MCF 10A (cell line): ENCODE results near the gene WNT3A. TPM values are rescaled to one million over a fixed set of nuclear protein-coding genes. Genes with fewer than 3 reads are reported as not detected.

ENCODE experiments used
- BruUV-seq: library from RNA; stranded (reverse); fragments of 400-500 nt; replicated peaks from 2 replicates; lab custom pipeline; 2021; lab: Mats Ljungman, UMichigan
- CTCF ChIA-PET: fragments of 300-600 bp; sonication (Branson Sonifier 250); formaldehyde crosslinking; extraction: SDS; loops from one replicate; lab custom pipeline; 2021; ENCODE audit warnings: antibody characterized with exemption, inconsistent platforms; lab: Yijun Ruan, JAX
- POLR2A ChIA-PET: fragments of 300-600, 350-650 bp; sonication (Branson Sonifier 250); formaldehyde crosslinking; extraction: SDS; loops from one replicate; lab custom pipeline; 2020; ENCODE audit warnings: antibody characterized with exemption, inconsistent platforms; lab: Yijun Ruan, JAX
- DNase-seq: peaks from one replicate; pipeline ENCODE4 v3.0.0-alpha.2; 2018; ENCODE audit not compliant: unreplicated experiment
- H3K27ac Mint-ChIP-seq: one replicate; pipeline ENCODE4 v1.8.0; 2022; ENCODE audit warnings: mild to moderate bottlenecking, low read depth, mixed read lengths; ENCODE audit not compliant: unreplicated experiment
- H3K27me3 Mint-ChIP-seq: one replicate; pipeline ENCODE4 v1.8.0; 2022; ENCODE audit warnings: mixed read lengths; ENCODE audit not compliant: insufficient read depth, unreplicated experiment
- H3K36me3 Mint-ChIP-seq: one replicate; pipeline ENCODE4 v1.8.0; 2022; ENCODE audit warnings: mild to moderate bottlenecking, moderate library complexity, mixed read lengths; ENCODE audit not compliant: insufficient read depth, unreplicated experiment
- H3K4me1 Mint-ChIP-seq: one replicate; pipeline ENCODE4 v1.8.0; 2022; ENCODE audit warnings: mixed read lengths; ENCODE audit not compliant: insufficient read depth, unreplicated experiment
- H3K4me3 Mint-ChIP-seq: one replicate; pipeline ENCODE4 v1.8.0; 2022; ENCODE audit warnings: mild to moderate bottlenecking, moderate library complexity, mixed read lengths; ENCODE audit not compliant: unreplicated experiment
- H3K9me3 Mint-ChIP-seq: one replicate; pipeline ENCODE4 v1.8.0; 2022; ENCODE audit warnings: mixed read lengths; ENCODE audit not compliant: unreplicated experiment
- intact Hi-C: fragments of 100-400 bp; cut with micrococcal nuclease; formaldehyde crosslinking; loops from 2 replicates; pipeline ENCODE4 v1.14.1; 2022
- total RNA-seq: library from RNA; stranded (reverse); gene quantifications from 2 replicates; pipeline ENCODE4 v1.2.3, GENCODE V29; 2022
- TF ChIP-seq, protein P1 (sequence below): fragments of 200-600 bp; IDR thresholded peaks from one replicate; pipeline ENCODE4 v1.8.0; 2022; ENCODE audit warnings: antibody characterized with exemption, mild to moderate bottlenecking; ENCODE audit not compliant: unreplicated experiment

The WNT3A gene
- total RNA-seq, 1 experiment from 2014 or later: not detected

GRCh38 chr1:228090613-228091081 is 83.8 kb downstream of the WNT3A start:
- H3K9me3 Mint-ChIP-seq: peaks cover 15% of the 10 kb centered on the region
- H3K36me3 Mint-ChIP-seq: peaks cover 82% of the 10 kb centered on the region
- no peak overlapping the region for H3K4me3 Mint-ChIP-seq
- no TSS peak for BruUV-seq
- H3K27ac Mint-ChIP-seq: peak overlapping the region; percentile 78
- ChIA-PET CTCF (interaction anchor here (0.6 to 7.4 kb wide), 11 partner anchors 13 to 1467 kb away, joined by 3 to 72 read pairs (median 5); no protein-coding TSS in a partner anchor), POLR2A (interaction anchor here (0.8 to 7.9 kb wide), 9 partner anchors 7 to 92 kb away, joined by 3 to 56 read pairs (median 7); partner anchors contain the start of genes ARF1, IBA57 and MRPL55)
- intact Hi-C loops: no loop called here
- DNase-seq: peak; percentile 34
- H3K4me1 Mint-ChIP-seq: peaks cover 73% of the 10 kb centered on the region
- TF ChIP-seq, protein P1, sequence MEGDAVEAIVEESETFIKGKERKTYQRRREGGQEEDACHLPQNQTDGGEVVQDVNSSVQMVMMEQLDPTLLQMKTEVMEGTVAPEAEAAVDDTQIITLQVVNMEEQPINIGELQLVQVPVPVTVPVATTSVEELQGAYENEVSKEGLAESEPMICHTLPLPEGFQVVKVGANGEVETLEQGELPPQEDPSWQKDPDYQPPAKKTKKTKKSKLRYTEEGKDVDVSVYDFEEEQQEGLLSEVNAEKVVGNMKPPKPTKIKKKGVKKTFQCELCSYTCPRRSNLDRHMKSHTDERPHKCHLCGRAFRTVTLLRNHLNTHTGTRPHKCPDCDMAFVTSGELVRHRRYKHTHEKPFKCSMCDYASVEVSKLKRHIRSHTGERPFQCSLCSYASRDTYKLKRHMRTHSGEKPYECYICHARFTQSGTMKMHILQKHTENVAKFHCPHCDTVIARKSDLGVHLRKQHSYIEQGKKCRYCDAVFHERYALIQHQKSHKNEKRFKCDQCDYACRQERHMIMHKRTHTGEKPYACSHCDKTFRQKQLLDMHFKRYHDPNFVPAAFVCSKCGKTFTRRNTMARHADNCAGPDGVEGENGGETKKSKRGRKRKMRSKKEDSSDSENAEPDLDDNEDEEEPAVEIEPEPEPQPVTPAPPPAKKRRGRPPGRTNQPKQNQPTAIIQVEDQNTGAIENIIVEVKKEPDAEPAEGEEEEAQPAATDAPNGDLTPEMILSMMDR: no peak
- no peaks in the 10 kb centered on the region for H3K27me3 Mint-ChIP-seq

GRCh38 chr1:228091084-228091483 is 84.3 kb downstream of the WNT3A start:
- peaks cover 82% of the 10 kb centered on the region for H3K36me3 Mint-ChIP-seq
- H3K4me1 Mint-ChIP-seq: peaks cover 73% of the 10 kb centered on the region
- intact Hi-C loops: no loop called here
- H3K4me3 Mint-ChIP-seq: no peak overlapping the region
- BruUV-seq: no TSS peak
- H3K27ac Mint-ChIP-seq: no peak overlapping the region
- H3K27me3 Mint-ChIP-seq: no peaks in the 10 kb centered on the region
- CTCF ChIA-PET: interaction anchor here (0.6 to 7.4 kb wide), 13 partner anchors 14 to 1466 kb away, joined by 3 to 72 read pairs (median 5); partner anchors contain the start of gene MRPL55
- TF ChIP-seq, protein P1: no peak
- H3K9me3 Mint-ChIP-seq: peaks cover 18% of the 10 kb centered on the region
- no peak for DNase-seq
- POLR2A ChIA-PET: interaction anchor here (0.8 to 7.9 kb wide), 9 partner anchors 8 to 92 kb away, joined by 3 to 56 read pairs (median 7); partner anchors contain the start of genes ARF1, IBA57 and MRPL55

DNA sequence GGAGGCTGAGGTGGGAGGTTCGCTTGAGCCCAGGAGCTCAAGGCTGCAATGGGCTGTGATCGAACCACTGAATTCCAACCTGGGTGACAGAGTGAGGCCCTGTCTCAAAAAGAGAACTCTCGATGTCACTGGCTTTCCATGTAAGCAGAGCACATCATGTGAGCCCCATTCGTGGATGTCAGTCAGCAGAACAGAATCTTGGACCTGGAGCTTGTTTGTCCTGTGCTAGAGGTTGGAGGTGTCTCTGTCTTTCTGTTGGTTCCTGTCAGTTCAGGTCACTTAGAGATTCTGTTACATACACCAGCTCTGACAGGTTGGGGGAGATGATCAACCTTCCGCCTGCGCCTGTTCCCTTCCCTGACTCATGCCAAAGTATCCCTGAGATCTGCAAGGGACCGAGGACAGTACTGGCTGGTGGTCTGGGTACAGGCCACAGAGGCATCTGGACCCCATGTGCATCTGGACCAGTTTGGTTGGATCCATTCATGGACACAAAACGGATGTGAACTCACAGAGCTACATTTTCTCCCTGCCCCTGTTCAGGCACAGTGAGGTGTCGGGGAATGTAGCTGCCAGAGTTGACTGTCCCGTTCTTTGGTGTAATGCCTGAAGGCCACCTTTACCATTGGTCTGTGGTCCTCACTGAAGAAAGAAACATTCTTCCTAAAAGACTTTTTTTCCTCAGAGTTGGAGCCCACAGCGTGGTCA is 85.7 kb downstream of the WNT3A start:
- CTCF ChIA-PET: interaction anchor here (0.6 to 7.4 kb wide), 6 partner anchors 17 to 1429 kb away, joined by 3 to 72 read pairs (median 6); partner anchors contain the start of gene MRPL55
- intact Hi-C loops: no loop called here
- DNase-seq: no peak
- no peaks in the 10 kb centered on the region for H3K27me3 Mint-ChIP-seq
- H3K4me3 Mint-ChIP-seq: no peak overlapping the region
- BruUV-seq: no TSS peak
- peaks cover 18% of the 10 kb centered on the region for H3K9me3 Mint-ChIP-seq
- peaks cover 92% of the 10 kb centered on the region for H3K36me3 Mint-ChIP-seq
- POLR2A ChIA-PET: interaction anchor here (0.6 to 7.9 kb wide), 7 partner anchors 7 to 138 kb away, joined by 3 to 56 read pairs (median 4); partner anchors contain the start of genes ARF1 and MRPL55
- peak overlapping the region; percentile 41 for H3K27ac Mint-ChIP-seq
- peaks cover 68% of the 10 kb centered on the region for H3K4me1 Mint-ChIP-seq
- TF ChIP-seq, protein P1: no peak
